ENCODE data around the gene VRTN. TPM values are rescaled to one million over a fixed set of nuclear protein-coding genes. Genes with fewer than 3 reads are reported as not detected.

Gene VRTN
- total and polyA plus RNA-seq, 2 of the 8 experiments (the other 6 are each of a cell fraction or from before 2014, with no cell fraction given), result 133 to 148 TPM

GRCh38 chr14:74301594-74302151, 46.6 kb upstream of the VRTN start (continued):
- no peak for TF ChIP-seq CHD7 (IDR thresholded peaks at IDR 0.05; ENCODE audit: insufficient replicate concordance, low read length)
- TF ChIP-seq CTBP2 (IDR thresholded peaks at IDR 0.05; ENCODE audit: borderline replicate concordance, insufficient read depth, insufficient read length, low read length), result no peak
- TF ChIP-seq RNF2 (IDR thresholded peaks at IDR 0.05; ENCODE audit: borderline replicate concordance, low read depth, low read length, missing control alignments, poor library complexity, severe bottlenecking), result no peak
- TF ChIP-seq KDM1A (IDR thresholded peaks at IDR 0.05; ENCODE audit: borderline replicate concordance, low read length), result no peak
- TF ChIP-seq ATF3 (IDR thresholded peaks at IDR 0.05; ENCODE audit: insufficient read depth, low read depth, low read length), result no peak
- TF ChIP-seq GABPA (IDR thresholded peaks at IDR 0.05; ENCODE audit: borderline replicate concordance, insufficient read depth, low read length), result no peak
- TF ChIP-seq ATF2 (IDR thresholded peaks at IDR 0.05; ENCODE audit: low read length), result no peak
